Adipose tissue (tissue), 3 donors: ENCODE data around the gene TRIM40. TPM values are rescaled to one million over a fixed set of nuclear protein-coding genes. Genes with fewer than 3 reads are reported as not detected.
"Not testable (repeated sequence)": the region's sequence is repeated elsewhere in the genome, so short reads cannot be mapped to it uniquely, and the experiment has no call there.

Experiments
- H3K27ac ChIP-seq: one replicate; pipeline ENCODE4 v1.5.1; 2013; ENCODE audit warnings: low read depth, low read length
- WGBS, 3 donors: extraction: QIAGEN DNeasy Blood & Tissue Kit; methylation state at CpG; one replicate each; pipeline ENCODE4 v1.1.7; 2013; 5-methylcytosine and 5-hydroxymethylcytosine counted together
- polyA plus RNA-seq, 3 donors: library from polyadenylated mRNA; stranded (reverse); fragments of 200-250 nt; gene quantifications; one replicate each; pipeline ENCODE4 v1.2.3, GENCODE V29; 2013
- donor health status: healthy with polysubstance abuse.
- donor health status: Bipolar disorder and iron deficiency.
- donor health status: healthy.

Gene TRIM40
- polyA plus RNA-seq, 3 donors: not detected

DNA sequence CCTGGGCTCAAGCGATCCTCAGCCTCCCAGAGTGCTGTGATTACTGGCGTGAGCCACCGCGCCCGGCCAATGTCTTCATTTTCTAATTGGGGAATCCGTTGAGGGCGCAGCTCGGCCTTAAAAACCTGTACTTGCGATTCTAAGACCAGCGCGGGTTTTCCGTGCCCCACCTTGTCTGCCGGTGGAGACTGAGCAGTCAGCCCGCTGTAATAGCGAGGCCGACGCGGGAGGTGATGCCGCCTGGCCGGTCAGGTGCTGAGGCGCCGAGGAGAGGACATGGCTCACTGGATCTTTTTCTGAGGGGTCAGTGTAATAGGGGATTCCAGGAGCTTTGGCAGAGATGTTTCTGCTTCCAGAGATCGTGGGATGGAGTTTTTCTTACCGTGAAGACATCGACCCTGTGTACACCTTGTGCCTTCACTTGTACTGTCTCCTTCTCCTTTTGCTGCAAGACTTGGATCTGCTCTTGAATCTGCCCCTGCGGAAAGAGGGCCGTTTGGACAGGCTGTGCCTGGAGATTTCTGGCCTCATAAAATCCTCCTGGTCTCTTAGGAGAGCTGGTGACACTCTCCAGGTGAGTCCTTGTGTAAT is 24.6 kb upstream of the TRIM40 start:
- H3K27ac ChIP-seq: no peak overlapping the region
- WGBS, 3 donors: 40 to 47% (median 46%) methylated on average over 27 of the region's 27 CpGs

- WGBS, 3 donors: 73 to 77% (median 74%) methylated on average over 10 of the region's 10 CpGs
- H3K27ac ChIP-seq: no peak overlapping the region
These were observed 23.4 kb upstream of the TRIM40 start for GRCh38 chr6:30112402-30112994.

GRCh38 chr6:30113003-30113759 is 22.8 kb upstream of the TRIM40 start, which contains the start of gene TRIM31:
Gene TRIM31, minus strand, starts transcription at chr6:30113090. Its CDS starts 285 bp downstream, at chr6:30112805.
- 63 to 83% (median 73%) methylated on average over 3 of the region's 3 CpGs for WGBS, 3 donors
- no peak within 1 kb of the TSS for H3K27ac ChIP-seq

- 42 to 56% (median 50%) methylated on average over 1 of the region's 1 CpG for WGBS, 3 donors
- no peak overlapping the region for H3K27ac ChIP-seq
These were observed 22.1 kb upstream of the TRIM40 start for GRCh38 chr6:30113841-30114240.

- no peak overlapping the region for H3K27ac ChIP-seq
- 72 to 79% (median 75%) methylated on average over 6 of the region's 6 CpGs for WGBS, 3 donors
These were observed 19.2 kb upstream of the TRIM40 start for GRCh38 chr6:30116724-30117123.

- H3K27ac ChIP-seq: not testable (repeated sequence)
- 84 to 95% (median 93%) methylated on average over 5 of the region's 5 CpGs for WGBS, 3 donors
These were observed 17.2 kb upstream of the TRIM40 start for GRCh38 chr6:30118691-30119090.

DNA sequence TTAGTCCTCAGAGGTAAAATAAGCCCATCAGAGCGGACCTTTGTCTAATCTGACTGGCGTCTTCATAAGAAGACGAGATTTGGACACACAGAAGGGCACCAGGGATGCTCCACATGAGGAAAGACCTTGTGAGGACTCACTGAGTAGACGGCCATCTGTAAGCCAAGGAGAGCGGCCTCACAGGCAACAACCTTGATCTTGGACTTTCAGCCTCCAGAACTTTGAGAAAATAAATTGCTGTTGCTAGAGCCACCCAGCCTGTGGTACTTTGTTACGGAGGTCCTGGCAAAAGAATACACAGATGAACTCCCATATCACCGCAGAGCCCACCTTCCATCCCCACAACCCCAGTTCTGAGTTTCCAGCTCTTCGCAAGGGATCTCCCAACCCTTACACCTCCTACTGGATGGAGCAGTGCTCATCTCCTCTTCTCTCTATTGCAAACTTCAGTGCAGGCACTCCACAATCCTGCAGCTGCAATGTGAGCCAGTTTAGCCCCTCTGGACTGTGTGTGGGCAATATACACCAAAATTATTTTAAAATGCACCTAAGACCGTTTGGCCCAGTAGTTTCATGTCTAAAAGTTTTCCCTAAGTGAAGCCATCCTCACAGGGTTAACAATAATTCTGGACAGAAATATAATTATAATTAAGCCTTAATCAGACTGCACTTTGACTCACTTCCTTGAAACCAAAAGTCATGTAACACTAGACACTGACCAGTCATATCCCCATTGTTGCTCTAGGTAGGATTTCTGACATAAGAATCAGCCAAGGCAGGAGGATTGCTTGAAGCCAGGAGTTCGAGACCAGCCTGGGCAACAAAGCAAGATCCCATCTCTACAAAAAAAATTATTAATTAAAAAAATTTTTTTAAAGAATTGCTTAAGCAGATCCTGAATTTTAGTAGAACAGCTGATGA is 14.2 kb upstream of the TRIM40 start:
- WGBS, 3 donors: 69 to 83% (median 77%) methylated on average over 10 of the region's 10 CpGs
- H3K27ac ChIP-seq: no peak overlapping the region

DNA sequence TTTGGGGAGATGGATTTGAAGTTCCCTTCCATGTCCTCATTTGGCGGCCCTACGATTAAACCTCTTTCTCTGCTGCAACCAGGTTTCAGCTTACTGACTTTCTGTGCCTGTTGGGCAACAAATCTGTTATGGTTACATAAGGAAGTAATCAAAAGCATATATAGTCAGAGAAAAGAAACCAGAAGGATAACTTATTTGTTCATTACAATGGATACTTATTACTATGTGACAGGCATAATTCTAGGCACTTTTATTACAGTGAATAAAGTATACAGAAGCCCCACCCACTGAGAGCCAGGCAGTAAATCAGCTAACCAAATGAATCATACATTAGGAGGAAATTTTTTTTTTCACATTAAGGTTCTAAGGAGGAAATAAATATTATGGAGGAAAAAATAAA is 13.4 kb upstream of the TRIM40 start:
- H3K27ac ChIP-seq: no peak overlapping the region
- WGBS, 3 donors: 25 to 88% (median 42%) methylated on average over 2 of the region's 2 CpGs

- H3K27ac ChIP-seq: no peak overlapping the region
- 9 to 18% (median 18%) methylated on average over 50 of the region's 50 CpGs for WGBS, 3 donors
These were observed 8.5 kb upstream of the TRIM40 start for GRCh38 chr6:30127238-30128093.

DNA sequence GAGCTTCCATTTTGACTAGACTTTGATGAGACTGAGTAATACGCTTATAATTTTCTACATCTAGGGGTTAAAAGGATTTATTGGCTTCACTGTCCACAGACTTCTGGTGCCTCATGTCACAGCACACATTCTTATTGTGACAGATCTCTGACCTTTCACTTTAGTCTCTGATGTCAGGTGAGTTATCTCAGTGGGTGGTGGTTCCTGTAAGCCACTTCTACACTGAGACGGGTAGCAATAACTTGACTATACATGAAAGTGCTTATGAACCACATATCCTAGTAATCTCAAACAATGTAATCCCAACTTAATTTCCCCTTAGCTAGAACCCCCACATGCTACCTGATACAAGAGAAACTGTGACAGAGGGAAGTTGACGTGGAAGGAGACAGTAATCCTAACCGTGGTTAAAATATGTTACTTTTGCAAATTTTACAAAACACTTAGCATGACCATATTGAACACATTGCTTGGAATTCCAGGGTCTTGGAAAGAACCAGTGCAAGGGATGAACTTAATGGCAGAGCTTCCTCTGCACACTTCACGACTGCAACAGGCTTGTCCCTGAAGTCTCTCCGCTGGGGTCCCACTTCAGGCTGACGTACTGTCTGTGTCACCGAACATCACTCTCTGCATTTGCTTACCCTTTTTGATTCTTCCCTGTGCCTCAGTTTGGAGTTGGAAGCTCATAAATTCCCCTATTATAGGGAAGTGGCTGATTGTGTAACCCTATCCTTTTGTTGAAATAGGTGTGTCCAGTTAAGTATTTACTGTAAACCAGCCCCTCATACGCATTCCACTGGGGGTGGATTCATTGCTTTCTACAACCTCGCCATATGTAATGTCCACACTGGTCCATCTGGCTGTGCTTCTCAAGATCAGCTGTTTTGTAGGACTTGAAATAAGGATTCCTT is 6.4 kb upstream of the TRIM40 start:
- 63 to 71% (median 71%) methylated on average over 10 of the region's 10 CpGs for WGBS, 3 donors
- no peak overlapping the region for H3K27ac ChIP-seq

- WGBS, 3 donors: 60 to 72% (median 65%) methylated on average over 4 of the region's 4 CpGs
- no peak overlapping the region for H3K27ac ChIP-seq
These were observed 5.7 kb upstream of the TRIM40 start for GRCh38 chr6:30130179-30130679.

DNA sequence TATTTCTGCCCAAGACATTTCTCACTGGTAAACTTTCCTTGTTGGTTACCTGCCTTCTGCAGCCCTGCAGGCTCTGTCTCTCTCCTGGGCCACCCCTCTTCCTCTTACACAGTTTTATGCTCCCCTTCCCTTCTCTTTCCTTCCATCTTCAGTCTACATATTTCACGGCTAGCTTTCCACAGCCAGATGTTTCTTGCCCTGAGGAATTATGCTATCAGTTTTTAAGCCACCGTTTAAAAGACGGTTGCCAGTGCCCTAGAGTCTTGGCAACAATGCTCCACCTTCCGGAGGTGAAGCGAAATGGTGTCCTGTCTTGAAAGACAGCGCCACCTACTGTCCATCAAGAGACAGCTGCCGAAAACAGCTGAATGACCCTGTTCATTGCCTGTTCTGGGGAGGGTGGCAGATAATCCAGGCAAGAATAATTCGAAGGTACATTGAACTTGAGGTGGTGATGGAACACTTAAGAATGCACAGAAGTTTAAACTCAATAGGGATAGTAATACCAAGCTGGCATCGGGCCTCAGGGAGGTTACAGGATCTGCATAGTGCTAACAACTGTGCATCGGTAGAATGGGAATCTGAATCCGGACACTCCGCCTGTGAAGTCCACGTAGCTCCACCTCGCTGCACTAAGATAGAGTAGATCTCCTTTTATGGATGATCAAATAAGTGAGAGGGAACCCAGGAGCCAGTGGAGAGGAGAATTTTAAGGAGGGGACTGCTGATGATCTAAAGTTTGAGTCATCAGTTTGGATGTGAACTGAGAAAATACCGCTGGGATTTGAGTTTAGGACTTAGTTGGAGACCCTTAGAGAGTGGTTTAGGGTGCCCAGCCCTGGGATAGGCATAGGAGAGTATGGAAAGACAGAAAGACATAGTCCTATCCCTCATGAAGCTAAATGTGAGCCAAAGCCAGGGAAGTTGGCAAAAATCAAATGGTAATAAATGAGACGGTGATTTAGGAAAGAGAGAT is 4.8 kb upstream of the TRIM40 start:
- H3K27ac ChIP-seq: no peak overlapping the region
- whole genome bisulfite sequencing, 3 donors: 26 to 30% (median 27%) methylated on average over 16 of the region's 16 CpGs

- no peak overlapping the region for H3K27ac ChIP-seq
- 73 to 81% (median 80%) methylated on average over 2 of the region's 2 CpGs for WGBS, 3 donors
These were observed 3.9 kb upstream of the TRIM40 start for GRCh38 chr6:30131947-30132497.

- WGBS, 3 donors: 74 to 89% (median 80%) methylated on average over 2 of the region's 2 CpGs
- no peak overlapping the region for H3K27ac ChIP-seq
These were observed 793 bp upstream of the TRIM40 start for GRCh38 chr6:30135147-30135546.

- 64 to 68% (median 65%) methylated on average over 11 of the region's 11 CpGs for WGBS, 3 donors
- H3K27ac ChIP-seq: no peak overlapping the region
These were observed 788 bp downstream of the TRIM40 start for GRCh38 chr6:30136570-30137286.
